PFSK-1 (cell line): ENCODE data around the gene TOM1L2.

Source experiments
- FOXP2 ChIP-seq: optimal IDR thresholded peaks from 2 replicates; pipeline ENCODE3; 2011; ENCODE audit warnings: borderline replicate concordance, control low read depth, inconsistent platforms; ENCODE audit not compliant: insufficient read depth; ENCODE audit errors: extremely low read length, extremely low read depth
- POLR2AphosphoS5 ChIP-seq: IDR thresholded peaks from 2 replicates; pipeline ENCODE4 v1.6.1; 2012; ENCODE audit warnings: low read depth, mild to moderate bottlenecking, control low read depth, low read length, moderate library complexity
- REST ChIP-seq, 2 experiments: IDR thresholded peaks; 2 replicates each; pipeline versions ENCODE4 v1.6.1 to v1.8.0; 2011 to 2012; ENCODE audit warnings: low read depth in 2 of 2, low read length in 2 of 2, control low read depth in 1 of 2, inconsistent platforms in 1 of 2, mild to moderate bottlenecking in 1 of 2, moderate library complexity in 1 of 2; ENCODE audit not compliant: insufficient read depth in 1 of 2
- SIN3A ChIP-seq: IDR thresholded peaks from 2 replicates; pipeline ENCODE4 v1.6.1; 2012; ENCODE audit warnings: mild to moderate bottlenecking, low read length, moderate library complexity, borderline replicate concordance; ENCODE audit not compliant: insufficient read depth
- TAF1 ChIP-seq: IDR thresholded peaks from 2 replicates; pipeline ENCODE4 v1.6.1; 2012; ENCODE audit warnings: low read length, control low read depth, borderline replicate concordance; ENCODE audit not compliant: insufficient read depth

Gene TOM1L2

GRCh38 chr17:17876959-17877528 is 95.2 kb downstream of the TOM1L2 start:
- no peak for TF ChIP-seq SIN3A
- no peak for TF ChIP-seq REST (IDR thresholded peaks at IDR 0.05; ENCODE audit: insufficient read depth in 1 of 2, low read depth in 2 of 2, low read length in 2 of 2)

DNA sequence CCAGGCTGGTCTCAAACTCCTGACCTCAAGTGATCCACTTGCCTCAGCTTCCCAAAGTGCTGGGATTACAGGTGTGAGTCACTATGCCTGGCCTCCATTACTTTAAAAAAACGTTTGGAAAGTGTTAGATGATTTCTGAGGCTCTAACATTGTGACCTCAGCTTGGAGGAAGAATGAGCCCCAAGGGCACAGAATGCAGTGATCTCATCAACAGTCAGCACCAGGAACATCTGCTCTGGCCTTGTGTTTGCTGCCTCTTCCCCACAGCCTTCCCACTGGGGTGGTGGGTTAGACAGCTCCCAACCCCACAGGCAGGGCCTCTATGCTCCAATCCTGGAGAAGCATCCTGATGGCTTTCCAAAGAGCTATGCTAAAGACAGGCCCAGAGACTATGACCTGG is 97.7 kb downstream of the TOM1L2 start:
- no peak for TF ChIP-seq FOXP2
- no peak for TF ChIP-seq REST (IDR thresholded peaks at IDR 0.05; ENCODE audit: insufficient read depth in 1 of 2, low read depth in 2 of 2, low read length in 2 of 2)
- no peak for TF ChIP-seq SIN3A
- no peak for TF ChIP-seq TAF1
- TF ChIP-seq POLR2AphosphoS5, result no peak

- TF ChIP-seq TAF1 (no peak), REST (IDR thresholded peaks at IDR 0.05; ENCODE audit: insufficient read depth in 1 of 2, low read depth in 2 of 2, low read length in 2 of 2) (no peak), POLR2AphosphoS5 (no peak), SIN3A (no peak), FOXP2 (no peak)
Measured at GRCh38 chr17:17873450-17873991, 98.7 kb downstream of the TOM1L2 start.

DNA sequence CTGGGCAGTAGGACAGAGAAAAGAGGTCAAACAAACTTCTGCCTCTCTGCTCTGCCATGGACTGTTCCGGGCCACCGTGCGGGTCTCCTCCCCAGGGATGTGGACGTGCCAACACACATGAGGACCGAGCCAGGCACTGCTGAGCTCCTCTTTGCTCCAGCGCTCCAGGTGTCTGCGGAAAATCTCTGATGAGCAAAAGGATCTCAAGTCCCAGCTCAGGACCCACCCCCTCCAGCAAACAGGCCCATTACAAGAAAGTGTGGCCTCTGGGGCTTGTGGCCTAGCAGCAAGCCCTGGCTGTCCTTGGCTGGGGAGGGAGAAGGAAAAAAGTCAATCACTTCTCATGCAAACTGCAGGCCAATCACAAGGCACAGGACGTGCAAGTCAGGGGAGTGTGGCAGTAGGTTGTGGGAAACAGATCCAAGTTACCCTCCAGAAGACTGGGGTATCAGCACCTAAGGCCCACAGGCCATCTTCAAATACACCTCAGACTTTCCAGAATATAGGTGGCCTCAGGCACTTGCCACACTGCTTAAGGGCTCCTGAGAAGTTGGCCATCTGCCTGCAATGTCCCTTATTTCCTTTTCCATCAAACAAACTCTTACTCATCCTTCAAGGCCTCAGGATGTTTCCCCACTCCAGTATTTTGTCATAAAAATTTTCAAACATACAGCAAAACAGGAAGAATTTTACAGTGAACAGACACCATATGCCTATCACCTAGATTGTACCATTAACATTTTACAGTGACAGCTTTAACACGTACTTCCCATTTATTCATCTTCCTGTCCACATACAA is 99.5 kb downstream of the TOM1L2 start:
- TF ChIP-seq REST (IDR thresholded peaks at IDR 0.05; ENCODE audit: insufficient read depth in 1 of 2, low read depth in 2 of 2, low read length in 2 of 2), result no peak
- TF ChIP-seq SIN3A, result no peak
- no peak for TF ChIP-seq FOXP2
- TF ChIP-seq POLR2AphosphoS5, result no peak
- TF ChIP-seq TAF1, result no peak
